PC-3 (cell line): ENCODE data around the gene CDH12.

Experiments
- CTCF ChIP-seq: fragments of 300-600 bp; sonication (generic); conservative IDR thresholded peaks from 2 replicates; pipeline ENCODE4 v1.5.1; 2017; ENCODE audit warnings: antibody characterized with exemption, low read depth, mild to moderate bottlenecking, low read length
- EZH2 ChIP-seq: fragments of 300-600 bp; sonication (generic); IDR thresholded peaks from one replicate; pipeline ENCODE4 v1.6.1; 2017; ENCODE audit warnings: antibody characterized with exemption, mild to moderate bottlenecking, low read length; ENCODE audit not compliant: unreplicated experiment
- EZH2phosphoT487 ChIP-seq: fragments of 300-600 bp; sonication (generic); IDR thresholded peaks from 2 replicates; pipeline ENCODE4 v1.6.1; 2018; ENCODE audit warnings: mild to moderate bottlenecking, antibody characterized with exemption, low read length, borderline replicate concordance

- TF ChIP-seq EZH2 (no peak), CTCF (no peak), EZH2phosphoT487 (no peak)
Measured at GRCh38 chr5:21723500-21723899, 1129.6 kb downstream of the CDH12 start.
